ENCODE results near the gene ZBTB4. TPM values are rescaled to one million over a fixed set of nuclear protein-coding genes. Genes with fewer than 3 reads are reported as not detected.

ZBTB4 gene
- total RNA-seq, 1 donor = 36.2 TPM

DNA sequence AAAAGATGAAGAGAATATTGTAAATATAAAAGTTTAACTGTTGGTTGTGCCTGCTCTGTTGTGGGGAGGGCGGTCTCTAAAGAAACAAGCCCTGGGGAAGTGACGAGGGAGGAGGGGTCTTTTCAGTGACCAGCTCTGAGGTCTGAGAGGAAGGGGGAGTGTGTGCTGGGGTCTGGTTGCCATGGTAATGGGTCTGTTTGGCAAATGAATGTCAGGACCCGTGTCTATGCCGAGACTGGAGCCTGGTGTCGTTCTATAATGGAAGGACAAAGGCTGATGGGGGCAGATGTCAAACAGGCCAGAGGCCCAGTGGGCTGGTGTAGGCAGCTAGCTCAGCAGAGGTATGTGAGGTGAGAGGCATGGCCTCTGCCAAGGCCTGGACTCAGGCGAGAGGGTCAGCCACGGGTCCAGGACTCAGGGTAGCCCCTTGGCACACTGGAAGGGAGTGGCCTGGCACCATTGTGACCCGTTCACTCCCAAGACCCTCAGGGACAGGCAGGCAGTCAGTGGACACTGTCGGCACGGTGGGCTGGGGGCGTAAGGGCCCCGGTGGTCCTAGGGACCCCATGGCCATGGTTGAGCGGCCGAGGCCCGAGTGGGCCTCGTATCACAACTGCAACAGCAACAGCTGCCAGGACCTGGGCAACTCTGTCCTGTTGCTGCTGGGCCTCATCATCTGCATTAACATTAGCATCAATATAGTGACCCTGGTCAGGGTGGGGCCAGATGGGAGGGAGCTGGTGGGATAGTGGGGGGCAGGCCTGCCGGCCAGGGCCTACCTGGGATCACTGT, 59.4 kb downstream of the ZBTB4 start, which contains the start of gene SPEM1:
TSS of gene SPEM1 (plus strand) at position 506 of the 792 bp plus-strand sequence. CDS start at position 567, 61 bp downstream.
- TF ChIP-seq, protein P1, sequence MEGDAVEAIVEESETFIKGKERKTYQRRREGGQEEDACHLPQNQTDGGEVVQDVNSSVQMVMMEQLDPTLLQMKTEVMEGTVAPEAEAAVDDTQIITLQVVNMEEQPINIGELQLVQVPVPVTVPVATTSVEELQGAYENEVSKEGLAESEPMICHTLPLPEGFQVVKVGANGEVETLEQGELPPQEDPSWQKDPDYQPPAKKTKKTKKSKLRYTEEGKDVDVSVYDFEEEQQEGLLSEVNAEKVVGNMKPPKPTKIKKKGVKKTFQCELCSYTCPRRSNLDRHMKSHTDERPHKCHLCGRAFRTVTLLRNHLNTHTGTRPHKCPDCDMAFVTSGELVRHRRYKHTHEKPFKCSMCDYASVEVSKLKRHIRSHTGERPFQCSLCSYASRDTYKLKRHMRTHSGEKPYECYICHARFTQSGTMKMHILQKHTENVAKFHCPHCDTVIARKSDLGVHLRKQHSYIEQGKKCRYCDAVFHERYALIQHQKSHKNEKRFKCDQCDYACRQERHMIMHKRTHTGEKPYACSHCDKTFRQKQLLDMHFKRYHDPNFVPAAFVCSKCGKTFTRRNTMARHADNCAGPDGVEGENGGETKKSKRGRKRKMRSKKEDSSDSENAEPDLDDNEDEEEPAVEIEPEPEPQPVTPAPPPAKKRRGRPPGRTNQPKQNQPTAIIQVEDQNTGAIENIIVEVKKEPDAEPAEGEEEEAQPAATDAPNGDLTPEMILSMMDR (IDR thresholded peaks at IDR 0.05; ENCODE audit: extremely low read depth, low read depth, low read length) = no peak
- no peaks in the 10 kb centered on the region for H3K4me1 ChIP-seq (ENCODE audit: insufficient read depth, low read length)
- H4K20me1 ChIP-seq (ENCODE audit: insufficient read depth, low read length) = no peaks in the 10 kb centered on the region
- peaks cover 7% of the 10 kb centered on the region for H3K36me3 ChIP-seq (ENCODE audit: insufficient read depth, low read length)
- H3K27ac ChIP-seq (ENCODE audit: low read depth, low read length) = no peak within 1 kb of the TSS
- H3K4me2 ChIP-seq (ENCODE audit: insufficient read depth, low read length) = no peak within 1 kb of the TSS
- no peak within 1 kb of the TSS for H3K4me3 ChIP-seq (ENCODE audit: insufficient read depth, low read length)
- no peaks in the 10 kb centered on the region for H3K79me2 ChIP-seq (ENCODE audit: insufficient read depth, low read length)
- H3K9me3 ChIP-seq (ENCODE audit: low read depth, low read length) = no peaks in the 10 kb centered on the region
- H2AFZ ChIP-seq (ENCODE audit: low read length) = no peak within 1 kb of the TSS
- no peak for DNase-seq (ENCODE audit: insufficient read length, low spot score, missing footprints)
- no peaks in the 10 kb centered on the region for H3K27me3 ChIP-seq (ENCODE audit: insufficient read depth, low read length)

GRCh38 chr17:7418472-7419152, 60.8 kb downstream of the ZBTB4 start:
- TF ChIP-seq, protein P1 (IDR thresholded peaks at IDR 0.05; ENCODE audit: extremely low read depth, low read depth, low read length) = no peak
- Histone ChIP-seq H3K4me1 (ENCODE audit: insufficient read depth, low read length) (no peaks in the 10 kb centered on the region), H3K9me3 (ENCODE audit: low read depth, low read length) (no peaks in the 10 kb centered on the region), H2AFZ (ENCODE audit: low read length) (no peak overlapping the region), H3K27me3 (ENCODE audit: insufficient read depth, low read length) (no peaks in the 10 kb centered on the region), H3K4me2 (ENCODE audit: insufficient read depth, low read length) (no peak overlapping the region), H3K79me2 (ENCODE audit: insufficient read depth, low read length) (no peaks in the 10 kb centered on the region), H4K20me1 (ENCODE audit: insufficient read depth, low read length) (no peaks in the 10 kb centered on the region), H3K27ac (ENCODE audit: low read depth, low read length) (no peak overlapping the region), H3K4me3 (ENCODE audit: insufficient read depth, low read length) (no peak overlapping the region), H3K36me3 (ENCODE audit: insufficient read depth, low read length) (peaks cover 11% of the 10 kb centered on the region)
- DNase-seq (ENCODE audit: insufficient read length, low spot score, missing footprints) = no peak

DNA sequence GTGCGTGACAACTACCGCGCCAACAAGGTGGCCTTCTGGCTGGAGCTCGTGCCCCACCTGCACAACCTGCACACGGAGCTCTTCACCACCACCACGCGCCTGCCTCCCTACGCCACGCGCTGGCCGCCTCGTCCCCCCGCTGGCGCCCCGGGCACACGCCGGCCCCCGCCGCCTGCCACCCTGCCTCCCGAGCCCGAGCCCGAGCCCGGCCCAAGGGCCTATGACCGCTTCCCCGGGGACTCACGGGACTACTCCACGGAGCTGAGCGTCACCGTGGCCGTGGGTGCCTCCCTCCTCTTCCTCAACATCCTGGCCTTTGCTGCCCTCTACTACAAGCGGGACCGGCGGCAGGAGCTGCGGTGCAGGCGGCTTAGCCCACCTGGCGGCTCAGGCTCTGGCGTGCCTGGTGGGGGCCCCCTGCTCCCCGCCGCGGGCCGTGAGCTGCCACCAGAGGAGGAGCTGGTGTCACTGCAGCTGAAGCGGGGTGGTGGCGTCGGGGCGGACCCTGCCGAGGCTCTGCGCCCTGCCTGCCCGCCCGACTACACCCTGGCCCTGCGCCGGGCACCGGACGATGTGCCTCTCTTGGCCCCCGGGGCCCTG, 62.3 kb downstream of the ZBTB4 start:
- Histone ChIP-seq H3K36me3 (ENCODE audit: insufficient read depth, low read length) (peaks cover 11% of the 10 kb centered on the region), H2AFZ (ENCODE audit: low read length) (no peak overlapping the region), H3K4me3 (ENCODE audit: insufficient read depth, low read length) (no peak overlapping the region), H3K9me3 (ENCODE audit: low read depth, low read length) (no peaks in the 10 kb centered on the region), H3K27ac (ENCODE audit: low read depth, low read length) (no peak overlapping the region), H3K27me3 (ENCODE audit: insufficient read depth, low read length) (no peaks in the 10 kb centered on the region), H4K20me1 (ENCODE audit: insufficient read depth, low read length) (no peaks in the 10 kb centered on the region), H3K4me1 (ENCODE audit: insufficient read depth, low read length) (no peaks in the 10 kb centered on the region), H3K4me2 (ENCODE audit: insufficient read depth, low read length) (no peak overlapping the region), H3K79me2 (ENCODE audit: insufficient read depth, low read length) (no peaks in the 10 kb centered on the region)
- DNase-seq (ENCODE audit: insufficient read length, low spot score, missing footprints) = no peak
- TF ChIP-seq, protein P1 (IDR thresholded peaks at IDR 0.05; ENCODE audit: extremely low read depth, low read depth, low read length) = no peak

GRCh38 chr17:7416323-7416722, 63.1 kb downstream of the ZBTB4 start:
- DNase-seq (ENCODE audit: insufficient read length, low spot score, missing footprints) = no peak
- Histone ChIP-seq H3K4me1 (ENCODE audit: insufficient read depth, low read length) (no peaks in the 10 kb centered on the region), H4K20me1 (ENCODE audit: insufficient read depth, low read length) (no peaks in the 10 kb centered on the region), H3K4me3 (ENCODE audit: insufficient read depth, low read length) (no peak overlapping the region), H3K36me3 (ENCODE audit: insufficient read depth, low read length) (peaks cover 11% of the 10 kb centered on the region), H3K79me2 (ENCODE audit: insufficient read depth, low read length) (no peaks in the 10 kb centered on the region), H3K27ac (ENCODE audit: low read depth, low read length) (no peak overlapping the region), H3K9me3 (ENCODE audit: low read depth, low read length) (no peaks in the 10 kb centered on the region), H3K4me2 (ENCODE audit: insufficient read depth, low read length) (no peak overlapping the region), H3K27me3 (ENCODE audit: insufficient read depth, low read length) (no peaks in the 10 kb centered on the region), H2AFZ (ENCODE audit: low read length) (no peak overlapping the region)
- TF ChIP-seq, protein P1 (IDR thresholded peaks at IDR 0.05; ENCODE audit: extremely low read depth, low read depth, low read length) = no peak
